IPS DF 4.7 (cell line): ENCODE results near the gene SYPL1.

Experiments
- DNase-seq: peaks from one replicate; pipeline ENCODE4 v3.0.0-alpha.2; 2013; ENCODE audit warnings: low spot score; ENCODE audit errors: extremely low read depth

Gene SYPL1

GRCh38 chr7:106122713-106123112 lies 10.6 kb upstream of the SYPL1 start:
- DNase-seq, result no peak

GRCh38 chr7:106121189-106121810 lies 9.2 kb upstream of the SYPL1 start:
- DNase-seq, result no peak

GRCh38 chr7:106120500-106120899 lies 8.4 kb upstream of the SYPL1 start:
- no peak for DNase-seq

- no peak for DNase-seq
These were observed 7.6 kb upstream of the SYPL1 start for GRCh38 chr7:106119719-106120118.

- DNase-seq, result no peak
These were observed 5.9 kb upstream of the SYPL1 start for GRCh38 chr7:106117786-106118544.

- no peak for DNase-seq
These were observed 4.1 kb upstream of the SYPL1 start for GRCh38 chr7:106116161-106116704.

- DNase-seq, result no peak
These were observed 2.7 kb upstream of the SYPL1 start for GRCh38 chr7:106114716-106115383.

GRCh38 chr7:106112972-106113421 lies 885 bp upstream of the SYPL1 start:
- no peak for DNase-seq

- DNase-seq, result no peak
These were observed 426 bp downstream of the SYPL1 start for GRCh38 chr7:106111655-106112117.

- DNase-seq, result no peak
These were observed 1.0 kb downstream of the SYPL1 start for GRCh38 chr7:106110885-106111654.

GRCh38 chr7:106110238-106110560 lies 1.9 kb downstream of the SYPL1 start:
- no peak for DNase-seq

GRCh38 chr7:106109521-106110237 lies 2.4 kb downstream of the SYPL1 start:
- no peak for DNase-seq

- no peak for DNase-seq
These were observed 3.1 kb downstream of the SYPL1 start for GRCh38 chr7:106108991-106109390.

GRCh38 chr7:106104721-106105260 lies 7.3 kb downstream of the SYPL1 start:
- no peak for DNase-seq

- DNase-seq, result no peak
These were observed 9.6 kb downstream of the SYPL1 start for GRCh38 chr7:106102387-106102966.

GRCh38 chr7:106101726-106102125 lies 10.4 kb downstream of the SYPL1 start:
- DNase-seq, result no peak

GRCh38 chr7:106100863-106101629 lies 11.1 kb downstream of the SYPL1 start:
- DNase-seq, result no peak

GRCh38 chr7:106099539-106099938 lies 12.6 kb downstream of the SYPL1 start:
- DNase-seq, result no peak

GRCh38 chr7:106098889-106099288 lies 13.2 kb downstream of the SYPL1 start:
- no peak for DNase-seq
